Choroid plexus epithelial cell (primary cell): Measurements from ENCODE around the gene RSPH1.

Source experiments
- DNase-seq: peaks from one replicate; pipeline ENCODE4 v3.0.0-alpha.2; 2010; ENCODE audit warnings: low read depth
- H3K4me3 ChIP-seq: 2 replicates; pipeline ENCODE4 v1.5.1; 2011; ENCODE audit warnings: low read depth, mild to moderate bottlenecking, control low read depth, low read length, moderate library complexity
- TF ChIP-seq, protein P1 (sequence below): conservative IDR thresholded peaks from 2 replicates; pipeline ENCODE4 v1.5.1; 2011; ENCODE audit warnings: low read depth, mild to moderate bottlenecking, control low read depth, inconsistent platforms, low read length, moderate library complexity

Gene RSPH1

DNA sequence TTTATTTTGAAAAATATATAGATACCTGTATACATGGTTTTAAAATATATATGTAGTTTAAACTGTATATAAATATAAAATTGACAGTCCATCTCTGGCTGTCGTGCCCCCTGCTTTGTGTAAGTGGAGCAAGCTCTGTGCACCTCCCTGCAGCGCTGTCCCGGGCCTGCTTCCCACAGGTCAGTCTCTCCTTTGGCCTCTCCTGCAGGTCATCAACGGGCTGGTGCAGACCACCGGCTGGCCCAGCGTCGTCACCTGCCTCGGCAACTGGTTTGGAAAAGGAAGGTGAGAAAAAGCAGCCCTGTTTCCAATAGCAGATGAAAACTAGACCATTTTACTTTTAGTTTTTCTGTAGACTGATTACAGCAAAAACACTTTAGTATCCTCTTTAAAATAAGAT is 46.2 kb upstream of the RSPH1 start:
- TF ChIP-seq, protein P1, sequence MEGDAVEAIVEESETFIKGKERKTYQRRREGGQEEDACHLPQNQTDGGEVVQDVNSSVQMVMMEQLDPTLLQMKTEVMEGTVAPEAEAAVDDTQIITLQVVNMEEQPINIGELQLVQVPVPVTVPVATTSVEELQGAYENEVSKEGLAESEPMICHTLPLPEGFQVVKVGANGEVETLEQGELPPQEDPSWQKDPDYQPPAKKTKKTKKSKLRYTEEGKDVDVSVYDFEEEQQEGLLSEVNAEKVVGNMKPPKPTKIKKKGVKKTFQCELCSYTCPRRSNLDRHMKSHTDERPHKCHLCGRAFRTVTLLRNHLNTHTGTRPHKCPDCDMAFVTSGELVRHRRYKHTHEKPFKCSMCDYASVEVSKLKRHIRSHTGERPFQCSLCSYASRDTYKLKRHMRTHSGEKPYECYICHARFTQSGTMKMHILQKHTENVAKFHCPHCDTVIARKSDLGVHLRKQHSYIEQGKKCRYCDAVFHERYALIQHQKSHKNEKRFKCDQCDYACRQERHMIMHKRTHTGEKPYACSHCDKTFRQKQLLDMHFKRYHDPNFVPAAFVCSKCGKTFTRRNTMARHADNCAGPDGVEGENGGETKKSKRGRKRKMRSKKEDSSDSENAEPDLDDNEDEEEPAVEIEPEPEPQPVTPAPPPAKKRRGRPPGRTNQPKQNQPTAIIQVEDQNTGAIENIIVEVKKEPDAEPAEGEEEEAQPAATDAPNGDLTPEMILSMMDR = no peak
- no peak for DNase-seq
- no peak overlapping the region for H3K4me3 ChIP-seq

DNA sequence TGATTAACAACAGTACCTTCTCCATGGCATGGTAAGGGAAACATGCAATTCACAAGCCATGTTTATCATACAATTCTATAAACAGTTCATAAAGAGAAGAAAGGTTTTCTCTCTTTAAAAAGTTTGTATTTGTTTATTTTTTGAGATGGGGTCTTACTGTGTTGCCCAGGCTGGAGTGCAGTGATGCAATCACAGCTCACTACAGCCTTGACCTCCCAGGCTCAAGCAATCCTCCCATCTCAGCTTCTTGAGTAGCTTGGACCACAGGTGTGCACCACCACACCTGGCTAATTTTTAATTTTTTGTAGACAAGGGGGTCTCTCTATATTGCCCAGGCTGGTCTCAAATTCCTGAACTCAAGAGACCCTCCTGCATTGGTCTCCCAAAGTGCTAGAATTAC is 45.6 kb upstream of the RSPH1 start:
- TF ChIP-seq, protein P1 = no peak
- DNase-seq = no peak
- no peak overlapping the region for H3K4me3 ChIP-seq

DNA sequence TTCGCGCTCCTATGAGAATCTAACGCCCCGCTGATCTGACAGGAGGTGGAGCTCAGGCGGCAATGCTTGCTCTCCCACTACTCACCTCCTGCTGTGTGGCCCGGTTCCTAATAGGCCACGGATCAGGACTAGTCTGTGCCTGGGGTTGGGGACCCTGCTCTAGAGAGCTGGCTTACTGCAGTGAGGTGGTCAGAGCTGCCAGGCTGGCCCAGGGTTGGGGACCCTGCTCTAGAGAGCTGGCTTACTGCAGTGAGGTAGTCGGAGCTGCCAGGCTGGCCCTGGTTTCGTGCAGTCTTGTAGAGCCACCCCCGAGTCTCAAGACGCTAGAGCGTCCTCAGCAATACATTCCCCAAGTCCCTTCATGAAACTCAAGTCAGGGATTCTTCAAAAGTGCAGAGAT is 45.1 kb upstream of the RSPH1 start:
- DNase-seq = no peak
- TF ChIP-seq, protein P1 = no peak
- H3K4me3 ChIP-seq = no peak overlapping the region

DNA sequence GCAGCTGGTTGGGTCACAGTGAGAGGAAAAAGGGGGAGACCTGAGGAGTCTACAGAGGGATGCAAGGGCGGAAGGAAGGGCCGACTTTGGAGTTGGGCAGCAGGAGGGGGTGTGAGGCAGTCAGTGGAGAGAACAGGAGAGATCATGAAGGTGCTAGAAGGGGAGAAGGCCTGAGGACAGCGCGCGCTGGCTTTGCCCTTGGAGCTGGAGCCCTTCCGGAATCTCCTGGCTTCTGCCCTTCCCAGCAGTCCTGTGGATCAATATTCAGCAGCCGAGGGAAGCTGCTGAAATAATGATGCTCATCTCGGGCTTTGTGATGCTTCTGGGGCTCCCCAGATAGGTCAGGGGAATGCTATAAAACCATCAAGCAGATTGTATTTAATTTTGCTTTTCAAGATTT is 44.4 kb upstream of the RSPH1 start:
- no peak for DNase-seq
- H3K4me3 ChIP-seq = no peak overlapping the region
- TF ChIP-seq, protein P1 = no peak

DNA sequence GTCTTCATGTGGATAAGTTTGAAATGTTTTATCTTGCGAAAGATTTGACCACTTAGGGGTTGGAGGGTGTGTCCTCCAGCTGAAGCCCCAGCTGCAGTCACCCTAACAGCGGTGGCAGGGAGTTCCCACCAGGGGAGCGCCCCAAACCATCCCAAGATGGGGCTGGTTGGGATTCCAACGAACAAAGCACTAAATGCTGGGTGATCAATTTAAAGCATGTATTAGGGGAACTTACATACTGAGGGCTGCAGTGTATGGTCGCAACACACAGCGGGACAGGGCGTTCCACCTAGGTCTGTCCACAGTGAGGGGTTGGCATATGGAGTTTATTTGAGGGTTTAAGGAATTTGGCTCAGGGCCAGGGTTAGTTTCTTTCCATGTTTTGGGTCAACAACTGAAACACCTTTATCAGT is 43.9 kb upstream of the RSPH1 start:
- no peak overlapping the region for H3K4me3 ChIP-seq
- TF ChIP-seq, protein P1 = peak; percentile 24
- no peak for DNase-seq

DNA sequence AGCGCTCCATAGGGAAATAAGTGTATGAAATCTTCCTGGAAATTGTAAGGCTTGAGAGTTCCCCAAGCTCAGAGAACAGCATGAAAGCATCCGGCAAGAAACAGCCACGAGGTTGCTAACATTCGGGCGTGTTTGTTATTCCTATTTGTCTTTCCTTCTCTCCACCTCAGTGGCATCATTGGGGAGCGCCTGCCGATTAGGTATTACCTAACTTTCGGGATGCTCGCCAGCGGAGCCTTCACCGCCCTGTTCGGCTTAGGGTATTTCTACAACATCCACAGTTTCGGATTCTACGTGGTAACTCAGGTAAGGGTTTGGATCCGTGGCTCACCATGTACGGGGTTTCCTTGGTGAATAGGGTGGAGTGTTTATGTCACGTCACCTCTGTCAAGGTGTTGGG is 43.3 kb upstream of the RSPH1 start:
- TF ChIP-seq, protein P1 = no peak
- no peak for DNase-seq
- H3K4me3 ChIP-seq = no peak overlapping the region

DNA sequence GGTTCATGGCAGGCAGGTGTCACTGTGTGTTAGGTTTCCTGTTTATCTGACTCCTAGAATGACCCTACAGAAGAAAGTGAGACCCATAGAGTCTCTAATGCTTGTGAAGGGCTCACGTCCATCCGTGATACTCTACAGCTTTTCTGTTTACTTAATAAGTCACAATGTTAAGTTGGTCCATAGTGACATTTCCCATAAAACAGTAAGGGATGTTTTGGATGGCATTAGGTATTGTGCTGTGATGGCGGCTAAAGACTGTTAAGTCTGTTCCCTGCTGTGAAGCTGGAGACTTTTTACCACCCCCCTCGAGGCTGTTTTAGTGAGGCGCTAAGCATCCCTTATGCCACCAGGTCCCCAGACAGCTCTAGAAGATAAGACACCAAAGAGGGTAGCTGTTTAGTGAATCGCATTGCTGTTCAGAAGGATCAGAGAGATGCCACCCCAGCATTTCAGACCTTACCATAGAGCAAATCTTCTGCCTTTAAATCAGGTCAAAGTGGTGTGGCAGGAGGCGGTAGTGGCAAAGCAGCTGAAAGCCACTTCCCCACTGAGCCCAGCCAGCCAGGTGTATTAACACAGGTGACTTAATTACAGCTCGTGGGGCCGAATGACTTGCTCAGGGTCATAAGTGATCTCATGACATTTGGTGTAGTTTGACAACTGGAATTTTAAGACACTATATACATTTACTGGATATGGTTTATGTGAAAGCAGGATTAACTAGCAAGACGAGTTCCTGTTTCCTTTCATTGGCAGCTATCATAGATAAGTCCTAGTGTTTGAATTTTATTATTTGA is 42.7 kb upstream of the RSPH1 start:
- DNase-seq = no peak
- H3K4me3 ChIP-seq = no peak overlapping the region
- TF ChIP-seq, protein P1 = no peak
